HG03196 (cell line): ENCODE measurements around the gene DBNDD2.

Experiments used
- ATAC-seq: cut with Tn5 transposase; IDR thresholded peaks from one replicate; pipeline ENCODE4 v1.9.1; 2021; ENCODE audit not compliant: unreplicated experiment

DBNDD2 gene, protein sequence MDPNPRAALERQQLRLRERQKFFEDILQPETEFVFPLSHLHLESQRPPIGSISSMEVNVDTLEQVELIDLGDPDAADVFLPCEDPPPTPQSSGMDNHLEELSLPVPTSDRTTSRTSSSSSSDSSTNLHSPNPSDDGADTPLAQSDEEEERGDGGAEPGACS

DNA sequence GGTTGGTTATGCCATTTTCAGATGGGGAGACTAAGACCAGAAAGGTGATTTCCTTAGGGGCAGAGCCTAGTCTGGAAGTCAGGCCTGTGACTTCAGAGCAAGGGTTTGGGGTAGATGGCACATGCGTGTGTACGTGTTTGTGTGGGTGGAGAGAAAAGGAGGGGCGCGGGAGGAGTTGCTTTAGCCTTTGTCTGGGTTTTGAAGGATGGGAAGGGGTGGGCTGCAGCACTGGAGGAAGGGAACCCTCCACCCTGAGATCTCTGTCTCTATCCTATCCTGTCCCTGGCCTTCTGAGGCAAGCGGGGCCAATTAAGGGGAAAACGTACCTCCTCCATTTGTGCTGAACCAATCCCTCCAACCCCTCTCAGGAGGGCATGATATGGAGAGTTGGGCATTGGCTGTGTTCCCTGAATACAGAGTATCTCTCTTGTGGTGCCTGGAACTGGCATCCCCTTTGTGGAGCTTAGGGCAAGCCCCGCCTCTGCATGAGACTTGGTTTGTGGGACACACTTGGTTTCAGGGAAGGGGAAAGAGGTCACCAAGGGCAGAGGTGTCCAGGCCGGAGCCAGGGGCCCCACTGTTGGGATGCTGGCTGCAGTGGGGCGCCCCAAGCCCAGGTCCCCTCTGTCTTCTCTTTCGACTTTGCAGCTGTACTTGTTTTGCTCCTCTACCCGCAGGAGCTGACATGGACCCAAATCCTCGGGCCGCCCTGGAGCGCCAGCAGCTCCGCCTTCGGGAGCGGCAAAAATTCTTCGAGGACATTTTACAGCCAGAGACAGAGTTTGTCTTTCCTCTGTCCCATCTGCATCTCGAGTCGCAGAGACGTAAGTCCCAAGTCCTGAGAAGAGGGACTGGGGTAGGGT is at the start of gene DBNDD2:
Gene DBNDD2, plus strand, starts transcription at position 507 of the 863 bp plus-strand sequence. Its CDS starts 179 bp downstream, at position 686.
- ATAC-seq = no peak

DNA sequence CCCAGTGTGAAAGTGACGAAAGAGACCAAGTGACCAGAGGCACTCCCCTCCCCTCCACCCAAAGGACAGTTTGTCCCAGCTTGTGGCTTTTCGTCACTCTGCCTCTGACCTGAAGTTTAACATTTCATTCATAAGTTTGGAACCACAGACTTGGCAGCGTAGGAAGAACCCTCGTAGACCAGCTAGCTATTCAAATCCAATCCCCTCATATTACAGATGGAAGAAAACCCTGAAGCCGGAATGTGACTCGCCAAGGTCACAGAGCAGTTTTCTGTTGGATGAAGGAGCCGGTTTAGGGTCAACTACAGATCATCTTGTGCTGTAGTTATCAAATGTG is 49.1 kb upstream of the DBNDD2 start:
- no peak for ATAC-seq

DNA sequence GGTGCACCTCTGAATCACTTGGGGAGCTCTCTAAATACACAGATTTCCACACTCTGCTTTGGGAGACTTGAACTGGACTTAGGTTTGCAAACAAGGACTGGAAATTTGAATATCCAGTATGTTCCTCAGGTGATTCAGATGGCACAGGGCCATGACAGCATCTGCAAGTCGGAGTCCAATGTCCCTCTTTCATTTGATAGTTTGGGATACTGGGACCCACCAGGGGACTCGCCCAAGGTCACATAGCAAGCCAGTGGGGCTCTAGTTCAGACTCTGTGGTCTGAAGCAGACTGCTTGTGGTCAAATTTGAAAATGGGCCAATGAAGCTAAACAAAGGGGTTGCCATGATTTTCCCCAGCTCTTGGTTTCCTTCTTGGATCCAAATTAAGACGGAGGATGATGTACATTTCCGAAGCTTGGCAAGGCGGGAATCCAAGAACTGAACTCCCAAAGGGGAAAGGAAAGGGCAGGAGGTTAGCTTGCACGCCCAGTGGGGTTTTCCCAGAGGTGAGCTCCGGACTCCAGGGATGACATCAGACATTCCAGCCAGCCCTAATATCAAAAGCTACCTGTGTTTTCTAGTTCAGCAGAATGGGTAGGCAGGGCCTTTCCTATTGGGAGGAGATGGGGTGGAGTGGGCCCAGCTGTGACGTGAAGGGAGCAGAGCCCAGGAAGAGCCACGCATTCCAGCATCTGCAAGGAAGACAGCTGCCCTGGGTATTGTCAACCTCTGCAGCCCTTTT is 48.5 kb upstream of the DBNDD2 start:
- ATAC-seq = no peak

DNA sequence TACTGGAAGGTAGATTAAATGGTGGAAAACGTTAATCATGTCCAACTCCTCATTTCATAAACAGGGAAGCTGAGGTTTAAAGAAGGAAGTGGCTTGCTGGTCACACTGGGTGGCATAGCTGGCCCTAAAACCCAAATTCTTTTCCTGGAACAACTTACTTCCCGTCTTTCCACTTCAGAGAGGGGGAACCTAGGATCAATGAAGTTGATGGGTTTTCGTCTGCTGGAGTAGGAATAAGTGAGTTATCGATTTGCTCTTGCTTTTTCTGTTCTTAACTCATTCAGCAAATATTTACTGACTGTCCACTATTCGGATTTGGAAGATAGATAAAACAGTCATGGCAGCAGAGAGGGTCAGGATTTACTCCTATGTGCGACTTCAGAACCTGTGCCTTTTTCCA is 46.3 kb upstream of the DBNDD2 start:
- ATAC-seq = no peak

DNA sequence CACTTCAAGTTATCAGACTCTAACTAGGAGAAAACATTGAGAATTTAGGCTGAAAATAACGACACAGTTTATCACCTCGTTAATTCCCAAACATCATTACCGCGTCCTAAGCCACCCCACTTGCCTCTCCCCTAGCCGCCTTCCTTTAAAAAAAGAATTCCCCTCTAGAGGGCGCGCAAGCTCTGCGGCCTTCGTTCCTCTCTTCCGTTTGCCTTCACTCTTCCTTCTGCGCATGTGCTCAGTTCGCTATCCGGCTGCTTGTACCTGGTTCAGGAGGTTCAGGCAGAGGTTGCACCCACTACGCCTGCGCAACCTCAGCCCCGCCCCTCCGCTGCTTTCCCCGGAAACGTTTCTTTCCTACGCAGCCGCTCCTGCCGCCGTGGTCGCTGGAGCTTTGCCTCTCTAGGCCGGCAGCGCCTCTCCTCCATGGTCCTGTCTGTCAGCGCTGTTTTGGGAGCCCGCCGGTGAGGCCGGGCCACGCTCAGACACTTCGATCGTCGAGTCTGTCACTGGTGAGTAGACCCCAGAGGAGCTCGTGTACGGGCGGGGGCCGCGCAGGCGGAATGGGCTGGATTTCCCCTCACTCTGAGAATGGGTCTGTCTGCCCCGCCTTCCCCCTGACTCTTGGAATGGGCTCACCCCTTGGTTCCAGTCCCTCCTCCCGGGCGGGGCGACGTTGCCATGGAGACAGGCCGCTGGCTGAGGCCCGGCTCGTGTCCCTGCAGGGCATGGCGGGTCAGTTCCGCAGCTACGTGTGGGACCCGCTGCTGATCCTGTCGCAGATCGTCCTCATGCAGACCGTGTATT is 45.1 kb upstream of the DBNDD2 start, which contains the start of gene SYS1:
Gene SYS1, plus strand, starts transcription at position 353 of the 807 bp plus-strand sequence. Its CDS starts 376 bp downstream, at position 729.
- ATAC-seq = peak; percentile 84

DNA sequence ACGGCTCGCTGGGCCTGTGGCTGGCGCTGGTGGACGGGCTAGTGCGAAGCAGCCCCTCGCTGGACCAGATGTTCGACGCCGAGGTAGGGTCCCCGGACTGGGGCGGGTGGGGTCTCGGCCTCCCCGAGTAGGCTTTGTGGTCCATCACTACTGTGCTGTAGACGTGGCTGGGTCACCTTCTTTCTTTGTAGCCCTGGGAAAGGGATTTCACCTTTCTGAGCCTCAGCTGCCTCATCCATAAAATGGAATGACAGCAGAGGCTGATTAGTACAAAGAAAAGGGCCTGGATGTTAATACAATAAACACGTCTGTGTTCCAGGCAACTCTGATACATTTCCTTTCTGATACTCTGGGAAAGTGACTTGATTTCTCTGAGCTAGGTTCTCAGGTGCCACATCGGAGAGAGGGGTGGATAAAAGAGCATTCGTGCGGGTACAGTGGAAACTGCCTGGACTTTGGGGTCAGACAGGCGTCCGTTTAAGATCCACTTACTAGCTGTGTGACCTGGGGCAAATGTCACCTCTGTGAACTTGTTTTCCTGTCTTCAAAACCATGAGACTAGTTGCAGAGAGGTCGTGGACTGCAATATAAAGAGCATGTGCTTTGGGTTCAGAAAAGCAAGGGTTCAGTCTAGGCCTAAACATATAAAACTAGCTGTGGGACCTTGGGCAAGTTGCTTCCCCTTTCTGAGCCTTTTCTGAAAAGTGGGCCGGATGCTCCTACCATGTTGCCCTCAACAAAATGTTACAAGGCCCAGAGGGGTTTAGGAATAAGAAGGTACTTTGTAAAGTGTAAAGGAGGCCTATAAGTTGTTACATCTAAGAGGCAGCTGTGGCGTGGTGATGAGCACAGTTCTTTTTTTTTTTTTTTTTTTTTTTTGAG is 44.2 kb upstream of the DBNDD2 start:
- no peak for ATAC-seq

DNA sequence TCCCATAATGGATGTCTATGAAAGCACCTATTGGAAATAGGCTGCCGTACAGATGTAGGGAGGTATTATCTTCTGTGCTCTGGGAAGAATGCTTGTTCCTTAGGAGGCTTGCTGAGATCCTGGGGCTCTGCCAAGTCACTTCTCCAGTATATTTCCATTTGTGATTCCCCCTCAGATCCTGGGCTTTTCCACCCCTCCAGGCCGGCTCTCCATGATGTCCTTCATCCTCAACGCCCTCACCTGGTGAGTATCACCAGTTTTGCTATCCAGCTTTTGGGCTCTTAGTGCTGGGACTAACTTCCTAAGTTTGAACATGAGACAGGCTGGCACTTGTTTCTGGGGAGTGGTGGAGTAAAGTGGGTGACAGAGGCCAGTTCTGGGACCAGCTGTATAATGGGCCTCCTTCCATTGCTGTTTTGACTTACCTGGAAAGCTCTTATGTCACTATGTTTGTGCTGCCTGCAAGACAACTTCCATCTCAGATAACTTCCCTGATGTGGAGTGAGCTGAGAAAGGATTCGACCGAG is 42.6 kb upstream of the DBNDD2 start:
- no peak for ATAC-seq

DNA sequence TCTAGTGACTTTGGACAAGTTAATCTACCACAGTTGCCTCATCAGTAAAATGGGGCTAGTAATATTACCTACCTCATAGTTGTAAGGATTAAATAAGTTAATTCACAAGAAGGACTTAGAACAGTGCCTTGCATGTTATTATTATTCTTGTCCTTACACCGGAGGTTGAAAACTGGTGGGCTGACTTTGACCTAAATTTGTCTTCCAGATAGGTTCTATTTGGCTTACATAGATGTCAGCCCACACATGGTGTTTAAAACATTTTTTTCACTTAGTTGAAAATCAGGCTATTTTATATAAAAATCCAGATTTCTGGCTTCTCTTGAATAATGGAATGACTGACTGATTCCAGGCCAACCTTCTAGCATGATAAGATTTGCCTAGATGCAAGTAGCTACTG is 41.9 kb upstream of the DBNDD2 start:
- no peak for ATAC-seq

DNA sequence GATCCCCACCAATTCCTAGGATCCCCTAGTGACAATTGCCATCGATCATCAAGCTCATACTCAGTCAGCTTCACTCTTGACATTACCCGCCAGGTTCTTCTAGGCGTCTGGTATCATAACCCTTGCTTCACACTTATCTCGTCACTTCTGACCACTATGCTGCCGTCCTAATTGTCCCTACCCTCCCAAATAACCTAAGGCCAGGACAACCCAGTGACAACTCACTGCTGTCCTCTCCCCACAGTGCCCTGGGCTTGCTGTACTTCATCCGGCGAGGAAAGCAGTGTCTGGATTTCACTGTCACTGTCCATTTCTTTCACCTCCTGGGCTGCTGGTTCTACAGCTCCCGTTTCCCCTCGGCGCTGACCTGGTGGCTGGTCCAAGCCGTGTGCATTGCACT is 41.5 kb upstream of the DBNDD2 start:
- no peak for ATAC-seq

DNA sequence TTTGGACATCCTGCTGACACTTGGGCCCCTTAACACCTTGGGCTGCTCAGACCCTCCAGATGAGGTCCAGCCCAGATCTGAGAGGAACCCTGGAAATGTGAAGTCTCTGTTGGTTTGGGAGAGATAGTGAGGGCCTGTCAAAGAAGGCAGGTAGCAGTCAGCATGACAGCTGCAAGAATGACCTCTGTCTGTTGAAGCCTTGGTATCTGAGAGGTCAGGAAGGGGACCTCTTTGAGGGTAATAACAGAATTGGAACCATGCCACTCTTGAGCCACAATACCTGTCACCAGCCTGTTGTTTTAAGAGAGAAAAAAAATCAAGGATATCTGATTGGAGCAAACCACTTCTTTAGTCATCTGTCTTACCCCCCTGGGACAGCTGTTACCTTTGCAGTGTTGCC is 41.0 kb upstream of the DBNDD2 start:
- no peak for ATAC-seq

DNA sequence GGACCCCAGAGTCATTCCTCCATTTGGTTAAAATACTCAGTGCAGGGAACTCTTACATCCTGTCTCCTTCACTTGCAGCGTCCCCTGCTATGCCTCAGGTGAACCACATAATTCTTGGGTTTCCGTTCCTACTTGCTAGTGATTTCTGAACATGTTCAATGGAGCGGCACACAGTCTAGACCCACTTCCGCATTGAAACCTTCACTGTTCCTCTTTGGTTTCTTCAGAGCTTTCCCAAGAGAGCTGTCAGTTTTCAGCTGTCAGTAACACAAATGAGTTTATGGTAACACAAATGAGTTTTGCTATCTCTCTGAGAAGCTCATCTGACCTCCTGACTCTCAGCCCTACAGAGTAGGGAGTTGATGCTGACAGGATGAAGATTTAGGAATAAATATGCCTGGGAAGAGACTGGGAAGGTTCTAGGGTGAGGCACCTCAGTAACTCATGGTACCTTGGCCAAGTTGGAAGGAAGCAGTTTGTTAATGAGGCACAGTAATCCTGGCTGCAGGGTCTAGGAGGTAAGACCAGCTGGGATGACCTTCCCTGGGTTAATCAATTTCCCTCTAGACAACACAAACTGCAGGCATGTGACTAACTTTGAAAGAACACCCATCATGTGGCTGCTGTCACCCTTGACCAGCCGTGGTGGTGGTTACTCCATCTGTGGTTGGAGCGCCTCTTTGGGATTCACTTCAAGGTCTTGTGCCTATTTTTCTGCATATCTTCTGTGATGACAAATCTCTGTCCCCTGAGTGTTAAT is 39.7 kb upstream of the DBNDD2 start:
- peak; percentile 79 for ATAC-seq

DNA sequence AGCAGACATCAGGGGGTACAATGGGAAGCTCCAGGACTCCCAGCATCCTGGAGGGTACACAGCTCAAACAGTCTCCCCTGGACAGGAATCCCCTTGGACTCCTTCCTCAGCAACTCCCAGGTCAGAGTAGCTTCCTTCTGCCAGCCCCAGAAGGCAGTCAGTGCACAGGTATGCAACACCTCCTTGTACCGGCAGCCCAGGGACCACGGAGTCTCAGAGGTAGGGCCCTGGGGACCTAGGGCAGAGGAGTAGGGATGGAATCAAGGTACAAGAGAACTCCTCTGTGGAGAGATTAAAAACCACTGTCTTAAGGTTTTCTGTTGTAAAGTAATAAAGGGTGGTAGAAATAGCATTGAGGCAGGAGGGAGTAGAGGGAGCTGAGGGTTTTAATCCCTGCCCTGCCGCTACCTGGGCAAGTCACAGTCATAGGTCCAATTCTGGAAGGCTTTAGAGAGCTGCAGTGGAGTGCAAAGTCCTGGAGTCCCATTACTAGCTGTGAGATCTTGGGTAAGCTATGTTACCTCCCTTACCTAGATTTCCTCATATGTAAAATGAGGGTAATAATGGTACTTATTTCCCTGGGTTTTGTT is 37.4 kb upstream of the DBNDD2 start:
- no peak for ATAC-seq

DNA sequence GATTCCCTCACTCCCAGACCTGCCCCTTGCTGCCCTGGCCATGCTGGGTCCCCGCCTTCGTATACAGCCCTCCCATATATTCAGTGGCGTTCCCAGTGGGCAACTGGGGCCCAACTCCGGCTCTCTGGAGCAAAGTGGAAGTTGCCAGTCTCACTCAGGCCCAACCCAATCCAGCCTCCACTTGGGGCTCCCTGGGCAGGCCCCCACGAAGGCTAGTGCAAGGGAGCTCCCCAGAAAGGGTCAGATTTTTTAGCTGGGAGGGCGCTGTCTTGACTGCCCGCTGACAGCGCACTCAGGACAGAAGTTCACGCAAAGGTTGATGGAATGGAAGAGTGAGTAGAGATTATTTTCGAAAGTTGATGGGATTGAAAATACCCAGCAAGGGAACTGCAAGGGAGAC is 35.8 kb upstream of the DBNDD2 start:
- no peak for ATAC-seq

DNA sequence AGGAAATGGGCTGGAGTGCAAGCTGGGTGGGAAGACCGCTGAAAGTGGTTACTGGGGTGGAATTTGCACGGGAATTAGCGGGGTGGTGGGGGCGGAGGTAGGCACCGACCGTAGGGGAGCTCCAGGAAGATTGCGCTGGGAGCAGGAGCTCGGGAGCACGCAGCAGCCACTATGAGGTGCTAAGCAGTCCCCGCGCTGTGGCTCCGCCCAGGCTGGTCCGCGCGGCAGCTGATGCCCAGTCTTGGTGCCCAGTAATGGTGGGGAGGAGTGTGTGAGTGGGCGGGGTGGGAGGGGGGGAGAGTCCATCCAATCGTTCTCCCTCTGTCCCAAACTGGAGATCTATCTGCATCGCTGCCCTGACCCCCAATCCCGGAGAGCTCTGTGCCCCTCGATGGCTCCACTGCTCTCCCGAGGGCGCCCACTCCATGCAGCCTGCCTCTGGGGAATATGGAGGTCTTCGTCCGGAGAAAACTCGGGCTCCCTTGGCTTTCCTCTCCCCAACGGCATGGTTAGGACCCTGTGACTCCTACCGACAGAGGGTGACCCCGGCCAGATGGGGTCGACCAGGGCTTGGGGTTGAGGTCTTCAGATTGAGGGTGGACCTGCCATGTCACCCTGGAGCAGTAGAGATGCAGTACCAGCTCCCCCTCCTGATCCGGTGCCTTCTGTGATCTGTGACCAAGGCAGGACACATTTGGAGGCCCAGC is 35.3 kb upstream of the DBNDD2 start:
- ATAC-seq = no peak

DNA sequence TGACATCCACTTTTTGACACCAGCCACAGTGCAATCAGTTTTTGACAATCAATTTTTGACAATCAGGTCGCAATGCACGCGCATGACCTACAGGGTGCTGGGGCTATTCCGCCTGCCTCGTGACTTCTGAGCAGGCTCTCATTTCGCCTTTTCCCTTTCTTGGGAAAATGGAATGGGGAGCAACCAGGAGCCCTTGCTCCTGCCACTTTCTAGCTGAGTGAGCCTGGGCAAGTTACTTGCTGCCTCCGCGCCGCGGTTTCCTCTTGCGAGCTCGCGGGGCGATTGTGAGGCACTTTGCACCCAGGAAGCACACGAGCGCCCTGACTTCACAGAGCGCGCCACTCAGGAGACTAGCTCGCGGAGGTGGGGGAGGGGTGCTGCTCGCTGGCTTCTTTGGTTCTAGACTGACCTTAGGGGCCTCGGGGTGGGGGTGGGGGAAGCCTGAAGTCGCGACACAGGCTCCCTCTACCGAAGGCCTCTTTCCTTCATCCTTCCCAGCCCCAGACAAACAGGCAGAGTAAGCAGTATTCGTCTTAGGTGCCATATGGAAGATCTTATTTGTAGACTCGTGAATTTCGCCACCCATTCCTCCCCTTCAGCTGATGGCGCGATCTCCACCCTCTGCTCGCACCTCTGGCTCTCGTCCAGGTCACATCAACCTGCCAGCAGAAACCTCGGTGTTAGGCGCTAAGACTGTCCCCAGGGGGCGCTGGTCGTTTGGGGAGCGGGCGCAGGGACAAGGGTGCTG is 34.6 kb upstream of the DBNDD2 start:
- ATAC-seq = peak; percentile 49

DNA sequence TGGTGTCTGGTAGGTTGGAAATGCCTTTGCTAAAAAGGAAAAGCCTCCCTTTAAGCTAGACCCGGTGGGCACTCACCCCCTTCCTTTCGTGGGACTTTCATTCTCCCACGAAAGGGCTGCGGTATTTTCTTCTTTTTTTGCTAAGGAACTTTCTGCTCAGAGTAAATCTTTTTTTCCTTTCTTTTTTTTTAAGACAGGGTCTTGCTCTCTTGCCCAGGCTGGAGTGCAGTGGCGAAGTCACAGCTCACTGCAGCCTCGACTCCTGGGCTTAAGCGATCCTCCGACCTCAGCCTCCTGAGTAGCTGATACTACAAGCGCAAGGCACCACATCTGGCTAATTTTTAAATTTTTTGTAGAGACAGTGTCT is 34.0 kb upstream of the DBNDD2 start:
- ATAC-seq = no peak

DNA sequence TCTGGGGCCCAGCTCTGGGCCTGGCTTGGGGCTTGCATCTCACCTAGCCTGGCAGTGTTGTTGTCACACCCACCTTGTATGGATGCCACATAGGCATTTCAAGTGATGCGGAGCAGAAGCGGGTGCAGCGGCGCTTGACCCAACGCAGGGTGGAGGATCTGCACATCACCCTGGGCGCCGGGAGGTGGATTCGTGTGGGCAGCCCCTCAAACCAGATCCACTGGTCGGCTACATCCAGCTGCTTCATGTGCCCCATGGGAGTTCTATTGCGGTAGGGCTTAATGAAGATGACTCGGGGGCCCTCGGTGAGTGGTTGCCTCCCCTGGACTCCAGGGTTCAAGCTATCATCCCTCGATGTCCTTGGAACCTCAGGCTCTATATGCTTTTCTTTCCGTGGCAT is 33.1 kb upstream of the DBNDD2 start:
- ATAC-seq = no peak

DNA sequence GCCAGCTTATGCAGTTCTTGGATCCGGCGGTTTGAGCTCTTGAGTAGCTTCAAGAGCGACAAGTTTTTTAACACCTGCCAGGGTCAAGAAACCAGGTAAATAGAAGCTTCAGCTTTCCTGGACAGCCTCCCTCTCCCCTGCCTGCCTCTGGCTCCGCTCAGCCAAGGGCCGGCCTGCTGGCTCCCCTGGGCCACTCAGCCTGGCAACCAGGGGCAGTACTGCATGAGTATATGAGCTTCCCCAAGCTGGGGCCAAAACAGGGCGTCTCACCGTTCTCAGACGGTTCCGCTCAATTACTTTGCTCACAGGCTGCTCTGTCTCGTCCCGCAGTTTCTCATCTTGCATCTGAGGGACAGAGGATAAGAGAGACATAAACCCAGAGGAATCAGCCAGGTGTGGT is 30.8 kb upstream of the DBNDD2 start:
- no peak for ATAC-seq
